Urinary bladder (tissue), 4 donors: ENCODE measurements around the gene ARSD. TPM values are rescaled to one million over a fixed set of nuclear protein-coding genes. Genes with fewer than 3 reads are reported as not detected.
"Not testable (repeated sequence)": the region's sequence is repeated elsewhere in the genome, so short reads cannot be mapped to it uniquely, and the experiment has no call there.

Experiments
- DNase-seq: peaks from one replicate; pipeline ENCODE4 v3.0.0-alpha.2; 2015; ENCODE audit errors: extremely low spot score
- H3K27ac ChIP-seq: one replicate; pipeline ENCODE4 v1.5.1; 2013; ENCODE audit warnings: low read depth, mild to moderate bottlenecking, moderate library complexity
- H3K36me3 ChIP-seq: one replicate; pipeline ENCODE4 v1.6.1; 2013; ENCODE audit warnings: mild to moderate bottlenecking, moderate library complexity; ENCODE audit not compliant: insufficient read depth
- H3K4me1 ChIP-seq: one replicate; pipeline ENCODE4 v1.6.1; 2013; ENCODE audit warnings: mild to moderate bottlenecking, moderate library complexity; ENCODE audit not compliant: insufficient read depth
- H3K4me3 ChIP-seq: one replicate; pipeline ENCODE4 v1.5.1; 2013; ENCODE audit warnings: low read depth, low read length
- WGBS: extraction: QIAGEN DNeasy Blood & Tissue Kit; methylation state at CpG from one replicate; pipeline ENCODE4 v1.1.7; 2013; 5-methylcytosine and 5-hydroxymethylcytosine counted together
- polyA plus RNA-seq: library from polyadenylated mRNA; stranded (reverse); fragments of 200-250 nt; gene quantifications from one replicate; pipeline ENCODE4 v1.2.3, GENCODE V29; 2013
- total RNA-seq: library from RNA; depleted of rRNA; stranded (reverse); fragments of >200 nt; gene quantifications from one replicate; pipeline ENCODE4 v1.2.3, GENCODE V29; 2014
- donor health status: healthy with polysubstance abuse.
- donor health status: healthy.

The ARSD gene
- total and polyA plus RNA-seq, 2 donors: 12.4 to 35.4 TPM

- Histone ChIP-seq H3K27ac (no peak overlapping the region), H3K4me3 (no peak overlapping the region), H3K36me3 (no peaks in the 10 kb centered on the region), H3K4me1 (no peaks in the 10 kb centered on the region)
- 86% methylated on average over 9 of the region's 9 CpGs for WGBS
- no peak for DNase-seq
Measured at GRCh38 chrX:2958199-2958598, 29.1 kb upstream of the ARSD start.

- Histone ChIP-seq H3K4me3 (no peak overlapping the region), H3K27ac (no peak overlapping the region), H3K4me1 (no peaks in the 10 kb centered on the region), H3K36me3 (no peaks in the 10 kb centered on the region)
- 95% methylated on average over 4 of the region's 4 CpGs for WGBS
- DNase-seq: no peak
Measured at GRCh38 chrX:2955838-2956237, 26.7 kb upstream of the ARSD start.

- no peak for DNase-seq
- WGBS: 94% methylated on average over 10 of the region's 10 CpGs
- H3K4me1 ChIP-seq: no peaks in the 10 kb centered on the region
Measured at GRCh38 chrX:2955281-2955680, 26.1 kb upstream of the ARSD start.

GRCh38 chrX:2954541-2954940 lies 25.4 kb upstream of the ARSD start:
- Histone ChIP-seq H3K36me3 (no peaks in the 10 kb centered on the region), H3K4me1 (no peaks in the 10 kb centered on the region), H3K27ac (no peak overlapping the region), H3K4me3 (no peak overlapping the region)
- no peak for DNase-seq
- 89% methylated on average over 4 of the region's 4 CpGs for WGBS

More at GRCh38 chrX:2955281-2955680, 26.1 kb upstream of the ARSD start:
- H3K4me3 ChIP-seq: no peak overlapping the region
- H3K36me3 ChIP-seq: no peaks in the 10 kb centered on the region
- H3K27ac ChIP-seq: no peak overlapping the region

GRCh38 chrX:2937942-2938341 lies 8.8 kb upstream of the ARSD start:
- H3K27ac ChIP-seq, H3K4me3 ChIP-seq, DNase-seq, H3K4me1 ChIP-seq, H3K36me3 ChIP-seq: not testable (repeated sequence)
- 91% methylated on average over 20 of the region's 20 CpGs for WGBS

GRCh38 chrX:2934715-2935710 lies 5.9 kb upstream of the ARSD start:
- Histone ChIP-seq H3K4me3 (no peak overlapping the region), H3K27ac (no peak overlapping the region), H3K36me3 (no peaks in the 10 kb centered on the region), H3K4me1 (no peaks in the 10 kb centered on the region)
- 76% methylated on average over 18 of the region's 18 CpGs for WGBS
- DNase-seq: no peak

- WGBS: 77% methylated on average over 19 of the region's 19 CpGs
Measured at GRCh38 chrX:2933125-2933900, 4.2 kb upstream of the ARSD start.

GRCh38 chrX:2931612-2932011 lies 2.5 kb upstream of the ARSD start:
- 70% methylated on average over 4 of the region's 4 CpGs for WGBS
- no peak overlapping the region for H3K27ac ChIP-seq
- H3K36me3 ChIP-seq: no peaks in the 10 kb centered on the region
- no peak overlapping the region for H3K4me3 ChIP-seq
- no peak for DNase-seq
- no peaks in the 10 kb centered on the region for H3K4me1 ChIP-seq

More at GRCh38 chrX:2933125-2933900, 4.2 kb upstream of the ARSD start:
- Histone ChIP-seq H3K27ac (no peak overlapping the region), H3K4me1 (no peaks in the 10 kb centered on the region), H3K36me3 (no peaks in the 10 kb centered on the region), H3K4me3 (no peak overlapping the region)
- no peak for DNase-seq

GRCh38 chrX:2931155-2931554 lies 2.0 kb upstream of the ARSD start:
- Histone ChIP-seq H3K4me3 (no peak overlapping the region), H3K4me1 (no peaks in the 10 kb centered on the region), H3K36me3 (no peaks in the 10 kb centered on the region), H3K27ac (no peak overlapping the region)
- DNase-seq: no peak
- whole genome bisulfite sequencing: 86% methylated on average over 2 of the region's 2 CpGs

GRCh38 chrX:2928191-2928582 lies 952 bp downstream of the ARSD start:
- Histone ChIP-seq H3K4me1 (no peaks in the 10 kb centered on the region), H3K4me3 (peak overlapping the region; percentile 45), H3K36me3 (no peaks in the 10 kb centered on the region), H3K27ac (peak overlapping the region; percentile 88)
- 2% methylated on average over 22 of the region's 27 CpGs for WGBS
- DNase-seq: no peak

- no peaks in the 10 kb centered on the region for H3K4me1 ChIP-seq
- 95% methylated on average over 15 of the region's 15 CpGs for WGBS
- no peak for DNase-seq
- no peak overlapping the region for H3K4me3 ChIP-seq
- H3K36me3 ChIP-seq: peaks cover 3% of the 10 kb centered on the region
- H3K27ac ChIP-seq: peak overlapping the region; percentile 16
Measured at GRCh38 chrX:2926664-2927275, 2.4 kb downstream of the ARSD start.

- not testable (repeated sequence) for H3K27ac ChIP-seq, DNase-seq, H3K36me3 ChIP-seq, H3K4me1 ChIP-seq, H3K4me3 ChIP-seq
- WGBS: 67% methylated on average over 4 of the region's 4 CpGs
Measured at GRCh38 chrX:2926255-2926654, 2.9 kb downstream of the ARSD start.

- no peak for DNase-seq
- H3K4me3 ChIP-seq: no peak overlapping the region
- 97% methylated on average over 9 of the region's 9 CpGs for WGBS
- peaks cover 3% of the 10 kb centered on the region for H3K36me3 ChIP-seq
- no peak overlapping the region for H3K27ac ChIP-seq
- H3K4me1 ChIP-seq: no peaks in the 10 kb centered on the region
Measured at GRCh38 chrX:2924151-2924550, 5.0 kb downstream of the ARSD start.
